ENCODE results near the gene GOLGA6A.
A peak's percentile ranks its signal among the peaks of the same experiment; 100 is the strongest.
"Not testable (repeated sequence)": the region's sequence is repeated elsewhere in the genome, so short reads cannot be mapped to it uniquely, and the experiment has no call there.

Gene GOLGA6A, protein sequence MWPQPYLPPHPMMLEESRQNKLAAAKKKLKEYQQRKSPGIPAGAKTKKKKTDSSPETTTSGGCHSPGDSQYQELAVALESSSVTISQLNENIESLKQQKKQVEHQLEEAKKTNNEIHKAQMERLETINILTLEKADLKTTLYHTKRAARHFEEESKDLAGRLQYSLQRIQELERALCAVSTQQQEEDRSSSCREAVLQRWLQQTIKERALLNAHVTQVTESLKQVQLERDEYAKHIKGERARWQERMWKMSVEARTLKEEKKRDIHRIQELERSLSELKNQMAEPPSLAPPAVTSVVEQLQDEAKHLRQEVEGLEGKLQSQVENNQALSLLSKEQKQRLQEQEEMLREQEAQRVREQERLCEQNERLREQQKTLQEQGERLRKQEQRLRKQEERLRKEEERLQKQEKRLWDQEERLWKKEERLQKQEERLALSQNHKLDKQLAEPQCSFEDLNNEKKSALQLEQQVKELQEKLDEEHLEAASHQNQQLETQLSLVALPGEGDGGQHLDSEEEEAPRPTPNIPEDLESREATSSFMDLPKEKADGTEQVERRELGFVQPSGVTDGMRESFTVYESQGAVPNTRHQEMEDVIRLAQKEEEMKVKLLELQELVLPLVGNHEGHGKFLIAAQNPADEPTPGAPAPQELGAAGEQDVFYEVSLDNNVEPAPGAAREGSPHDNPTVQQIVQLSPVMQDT

DNA sequence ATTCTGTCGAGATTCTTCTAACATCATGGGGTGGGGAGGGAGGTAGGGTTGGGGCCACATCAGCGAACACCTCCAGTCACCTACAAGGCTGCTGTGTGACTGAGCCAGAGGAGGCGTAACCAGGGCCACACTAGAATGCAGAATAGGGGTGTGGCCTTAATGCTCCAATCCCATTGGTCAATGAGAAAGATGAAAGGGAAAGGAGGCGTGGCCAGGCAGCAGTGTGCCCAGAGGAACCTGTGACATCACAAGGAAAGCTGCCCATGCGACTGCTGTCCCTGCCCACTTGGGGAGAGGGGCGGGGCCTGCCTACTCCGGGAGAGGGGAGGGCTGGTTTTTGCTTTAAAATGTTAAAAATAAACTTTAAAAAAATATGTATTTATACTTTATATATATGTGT is at the start of gene GOLGA6A:
Gene GOLGA6A (minus strand): TSS at position 101 of the 400 bp plus-strand sequence. CDS start 41 bp downstream, at position 60.
- DNase-seq (ENCODE audit: low read depth, low spot score), result not testable (repeated sequence)

DNA sequence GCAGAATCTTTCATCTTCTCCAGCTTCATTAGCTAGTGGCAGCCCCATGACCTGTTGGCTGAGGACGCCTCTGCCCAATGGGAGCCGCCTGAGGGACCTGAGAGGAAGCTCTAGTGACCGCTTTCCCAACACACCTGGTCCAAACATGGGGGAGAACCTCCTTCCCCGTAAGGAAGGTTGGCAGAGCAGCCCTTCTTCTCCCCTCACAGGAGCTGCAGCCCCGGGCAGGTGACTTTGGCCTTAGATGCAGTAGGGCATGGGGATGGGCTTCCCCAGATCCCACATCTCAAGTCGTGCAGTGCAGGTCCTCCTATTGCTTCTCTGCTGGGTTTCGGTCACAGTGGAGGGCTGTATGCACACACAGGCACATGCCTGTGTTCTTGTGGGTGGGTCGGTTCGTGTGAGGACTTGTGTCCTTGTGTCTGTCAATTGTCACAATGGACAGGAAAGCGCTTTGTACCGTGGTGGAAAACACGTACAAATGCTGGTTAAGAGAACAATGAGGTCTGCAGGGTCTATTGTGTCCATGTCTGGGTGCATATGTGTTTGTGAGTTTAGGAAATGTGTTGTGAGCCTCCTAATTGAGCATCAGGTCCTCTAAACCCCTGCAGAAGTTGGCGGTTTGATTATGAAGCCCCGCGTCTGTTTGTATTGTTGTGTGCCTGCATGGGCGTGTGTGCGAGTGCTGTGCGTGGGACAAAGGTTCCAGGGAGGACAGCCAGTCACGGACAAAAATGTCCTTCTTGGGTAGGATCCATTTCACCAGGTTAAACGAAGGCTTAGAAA is 49.5 kb upstream of the GOLGA6A start:
- DNase-seq (ENCODE audit: low read depth, low spot score), result no peak

DNA sequence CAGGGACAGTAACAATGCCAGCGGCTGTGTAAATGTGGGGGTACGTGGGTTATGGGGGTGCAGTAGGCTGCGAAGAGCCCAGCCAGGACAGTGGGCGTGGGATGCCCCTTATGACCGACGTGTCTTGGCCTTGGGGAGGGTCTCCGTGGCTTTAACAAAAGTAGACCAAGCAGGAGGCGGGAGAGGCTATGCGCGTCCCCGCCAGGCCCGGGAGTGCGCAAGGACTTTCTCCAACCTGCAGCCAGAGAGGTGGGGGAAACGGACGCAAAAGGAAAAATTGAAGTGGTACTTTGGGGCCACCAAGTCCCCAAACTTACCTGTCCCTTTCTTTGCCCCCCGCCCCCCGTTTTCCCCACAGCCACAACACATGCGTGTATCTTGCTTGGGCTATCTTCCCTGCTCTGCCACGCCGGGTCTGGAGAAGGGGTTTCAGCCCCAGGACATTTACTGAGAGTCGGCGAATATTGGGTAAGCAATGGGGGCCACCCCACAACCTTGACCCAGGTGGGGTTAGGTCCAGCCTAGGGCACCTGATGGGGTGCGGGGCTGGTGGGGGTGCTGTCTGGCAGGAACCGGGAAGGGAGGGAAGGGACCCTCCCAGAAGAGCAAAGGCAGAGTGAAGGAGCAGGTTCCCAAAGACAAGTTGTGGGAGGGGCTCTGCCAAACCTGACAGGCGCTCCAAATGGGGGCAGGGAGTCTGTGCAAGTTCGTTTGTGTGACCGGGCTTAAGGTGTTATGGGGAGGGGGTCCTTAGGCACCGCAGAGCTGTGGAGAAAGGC is 48.7 kb upstream of the GOLGA6A start:
- no peak for DNase-seq (ENCODE audit: low read depth, low spot score)

DNA sequence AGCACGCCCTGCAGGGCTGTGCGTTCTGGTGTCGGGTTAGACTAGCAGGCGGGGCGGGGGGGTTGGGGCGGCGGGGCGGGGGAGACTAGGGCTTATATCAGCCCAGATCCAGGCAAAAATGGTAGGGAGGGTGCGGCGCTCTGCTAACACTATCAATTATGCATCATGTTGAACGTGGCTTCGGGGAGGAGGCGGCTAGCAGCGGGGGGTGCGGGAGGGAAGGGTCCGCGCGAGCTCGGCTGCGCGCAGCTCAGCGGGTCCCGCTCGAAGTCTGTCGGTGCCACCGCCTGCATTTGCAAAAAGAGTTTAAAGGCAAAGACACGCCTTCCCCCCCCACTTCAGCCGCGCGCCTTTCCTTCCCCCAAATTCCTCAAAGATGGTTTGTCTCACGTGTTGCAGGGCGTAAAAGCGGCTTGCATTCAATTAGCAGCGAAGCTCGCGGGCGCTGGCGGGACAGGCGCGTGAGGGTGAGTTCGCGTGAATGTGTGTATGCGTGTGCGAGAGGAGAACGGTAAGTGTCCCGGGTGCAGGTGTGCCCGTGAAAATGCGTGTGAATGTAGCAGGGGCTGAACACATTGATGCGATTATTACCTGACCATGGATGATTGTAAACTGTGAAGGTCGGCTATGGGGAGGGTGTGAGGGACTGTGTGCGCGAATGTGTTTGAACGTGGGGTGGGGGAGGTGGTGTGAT is 48.0 kb upstream of the GOLGA6A start, which contains the start of gene ISLR2:
Gene ISLR2 (plus strand): TSS at position 432 of the 694 bp plus-strand sequence. CDS start 2,169 bp downstream, outside the sequence.
- no peak for DNase-seq (ENCODE audit: low read depth, low spot score)

DNA sequence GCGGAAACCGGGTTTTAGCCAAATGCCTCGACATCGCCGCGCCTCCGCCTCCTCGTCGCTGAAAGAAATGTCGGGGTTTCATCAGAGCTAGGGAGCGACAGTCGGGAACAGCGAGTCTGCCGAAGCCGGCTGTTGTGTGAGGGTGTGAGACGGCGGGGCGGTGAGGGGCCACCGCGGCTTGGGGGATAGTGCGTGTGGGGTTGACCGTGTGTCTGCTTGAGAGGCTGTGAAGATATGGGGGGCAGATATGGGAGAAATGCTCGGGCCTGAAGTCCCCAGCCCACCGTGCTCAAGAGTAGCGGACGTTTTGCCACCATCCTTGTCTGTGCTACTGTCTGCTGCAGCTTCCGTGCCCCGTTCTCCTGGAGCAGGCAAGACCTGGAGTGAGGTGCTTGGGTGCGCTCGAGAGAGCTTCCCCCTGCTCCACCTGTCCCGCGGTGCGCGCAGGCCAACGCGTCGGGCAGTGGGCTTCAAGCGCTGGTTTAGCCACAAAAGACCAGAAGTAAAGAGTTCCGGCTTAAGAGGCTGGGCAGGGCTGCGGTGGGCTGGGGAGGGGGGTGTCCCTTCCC is 47.3 kb upstream of the GOLGA6A start:
- DNase-seq (ENCODE audit: low read depth, low spot score), result no peak

DNA sequence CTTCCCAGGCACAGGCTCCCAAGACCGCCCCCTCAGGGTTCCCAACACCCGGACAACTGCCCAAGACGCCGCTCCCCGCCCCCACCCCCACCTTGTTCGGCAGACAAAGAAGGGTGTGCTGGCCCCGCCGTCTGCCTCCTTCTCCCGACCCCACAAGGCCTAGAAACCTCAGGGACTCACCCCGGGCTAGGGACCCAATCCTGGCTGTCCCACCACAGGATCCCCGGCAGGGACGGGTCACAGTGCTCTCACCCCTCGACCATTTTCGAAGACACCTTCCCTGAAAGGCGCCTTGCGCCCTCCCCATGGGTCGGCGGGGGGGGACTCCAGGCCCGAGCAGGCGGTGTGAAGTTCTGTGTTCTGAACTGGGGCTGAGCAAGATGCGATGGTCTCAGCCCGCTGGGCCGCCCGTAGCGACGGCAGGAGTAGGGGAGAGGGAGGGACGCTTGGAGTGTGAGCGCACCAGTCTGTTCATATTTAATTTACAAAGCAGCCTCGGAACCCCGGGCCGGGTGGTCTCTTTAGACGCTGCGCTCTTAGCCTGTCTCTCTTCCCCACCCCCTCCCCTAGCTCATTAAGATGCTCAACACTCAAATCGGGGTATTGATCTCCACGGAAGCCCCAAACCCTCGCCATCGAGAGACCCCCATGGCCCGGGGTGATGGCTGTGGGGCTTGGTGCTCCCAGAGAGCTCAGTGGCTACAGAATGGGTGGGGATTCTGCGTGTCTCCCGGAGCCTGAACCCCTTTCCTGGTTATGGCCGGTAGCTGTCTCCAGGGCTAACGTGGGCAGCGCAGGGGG is 46.6 kb upstream of the GOLGA6A start:
- no peak for DNase-seq (ENCODE audit: low read depth, low spot score)

DNA sequence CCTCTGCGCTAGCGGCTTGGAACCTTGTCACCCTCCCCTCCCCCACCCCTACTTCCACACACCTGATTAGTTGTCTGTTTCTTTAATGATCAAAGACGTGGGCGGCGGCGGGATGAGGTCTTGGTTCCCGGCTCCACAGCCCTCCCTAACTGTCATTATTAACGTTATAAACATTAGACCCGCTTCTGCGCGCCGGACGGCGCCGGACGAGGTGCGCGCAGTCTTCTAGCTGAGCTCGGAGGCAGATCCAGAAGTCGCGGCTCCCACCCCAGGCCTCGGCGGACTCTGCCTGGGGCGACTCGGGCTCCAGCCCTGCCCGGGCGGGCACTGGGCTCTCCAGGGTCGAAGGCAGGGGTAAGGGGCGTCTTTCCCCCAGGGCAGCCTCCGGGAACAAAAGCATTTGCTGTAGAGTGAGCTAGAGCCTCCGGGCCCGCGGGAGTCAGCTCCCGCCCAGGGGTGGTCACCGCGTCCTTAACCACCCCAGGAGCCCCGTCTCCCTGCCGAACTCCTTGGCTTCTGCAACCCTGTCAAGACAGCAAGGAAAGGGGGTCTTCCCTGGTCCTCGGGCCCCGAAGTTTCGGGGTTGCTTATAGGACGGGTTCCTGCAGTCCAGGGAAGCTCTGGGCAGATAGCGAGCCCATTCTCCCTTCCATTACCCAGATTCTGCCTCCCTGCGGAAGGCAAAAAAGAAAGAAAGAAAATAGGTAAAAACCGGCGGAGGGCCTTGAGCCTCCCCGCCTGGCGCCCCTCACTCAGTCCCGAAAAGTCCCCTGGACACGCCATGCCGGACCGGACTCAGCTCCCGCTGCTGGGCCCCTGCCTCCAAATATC is 45.8 kb upstream of the GOLGA6A start:
- no peak for DNase-seq (ENCODE audit: low read depth, low spot score)

DNA sequence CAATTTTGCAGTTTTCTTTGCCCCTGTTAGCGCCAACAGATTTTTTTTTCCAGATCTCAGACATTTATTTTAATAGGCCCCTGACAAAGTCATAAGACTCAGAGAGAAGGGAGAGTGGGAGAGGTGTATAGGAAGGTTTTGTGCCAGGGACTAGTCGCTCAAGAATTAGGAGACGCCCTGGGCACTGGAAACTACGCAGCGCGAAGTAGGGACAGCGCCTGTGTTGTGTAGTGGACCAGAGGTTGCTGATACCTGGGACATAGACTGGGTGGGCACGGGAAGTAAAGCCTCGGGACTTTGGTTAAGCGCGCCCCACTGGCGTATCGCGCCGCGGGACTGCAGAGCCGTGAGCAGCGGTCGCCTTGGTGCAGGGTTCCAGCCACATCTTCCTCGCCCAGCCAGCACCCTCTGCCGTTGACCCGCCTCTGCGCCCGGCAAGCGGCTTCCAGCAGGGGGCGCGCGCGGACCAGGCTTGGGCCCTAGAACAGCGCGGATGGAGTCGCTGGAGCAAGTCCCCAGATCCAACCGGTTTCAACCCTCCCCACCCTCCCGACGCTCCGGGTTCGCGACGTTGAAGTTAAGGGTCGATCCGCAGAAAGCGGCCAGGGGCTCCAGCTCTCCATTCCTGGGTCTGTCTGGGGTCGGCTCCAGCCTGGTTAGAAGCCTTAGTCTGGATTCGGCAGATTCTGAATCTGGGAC is 45.1 kb upstream of the GOLGA6A start:
- DNase-seq (ENCODE audit: low read depth, low spot score), result peak; percentile 62

DNA sequence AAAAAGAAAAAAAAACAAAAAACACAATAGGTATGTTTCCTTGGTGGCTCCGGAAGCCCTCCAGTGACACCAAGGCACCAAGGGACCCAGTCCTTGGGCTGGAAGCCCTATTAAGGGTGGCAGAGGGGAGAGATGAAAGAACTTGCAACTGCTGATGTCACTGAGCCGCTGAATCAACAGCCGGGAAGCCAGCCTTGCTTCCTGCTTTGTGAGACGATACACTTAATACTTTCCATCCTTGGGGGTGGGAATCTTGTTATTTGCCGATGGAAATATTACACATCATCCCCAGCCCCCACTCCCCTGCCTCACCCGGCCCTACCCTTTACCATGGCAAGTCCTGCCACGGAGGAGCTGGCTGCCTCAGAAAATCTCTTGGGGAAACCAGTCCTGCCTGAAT is 42.4 kb upstream of the GOLGA6A start:
- DNase-seq (ENCODE audit: low read depth, low spot score), result no peak

DNA sequence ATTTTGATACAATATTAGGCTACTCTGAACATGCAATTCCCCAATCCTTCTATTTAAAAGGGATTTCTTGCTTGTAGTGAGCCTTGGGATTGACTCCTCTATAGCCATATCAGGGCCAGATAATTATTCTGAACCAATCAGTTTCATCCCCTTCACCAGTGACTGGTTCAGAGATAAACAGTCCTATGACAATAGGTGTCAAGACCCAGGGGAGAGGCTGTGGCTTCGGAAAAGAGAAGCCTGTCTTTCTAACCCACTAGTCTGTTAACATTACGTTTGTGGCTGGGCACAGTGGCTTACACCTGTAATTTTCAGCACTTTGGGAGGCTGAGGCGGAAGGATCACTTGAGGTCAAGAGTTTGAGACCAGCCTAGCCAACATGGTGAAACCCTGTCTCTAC is 41.8 kb upstream of the GOLGA6A start:
- DNase-seq (ENCODE audit: low read depth, low spot score), result no peak

DNA sequence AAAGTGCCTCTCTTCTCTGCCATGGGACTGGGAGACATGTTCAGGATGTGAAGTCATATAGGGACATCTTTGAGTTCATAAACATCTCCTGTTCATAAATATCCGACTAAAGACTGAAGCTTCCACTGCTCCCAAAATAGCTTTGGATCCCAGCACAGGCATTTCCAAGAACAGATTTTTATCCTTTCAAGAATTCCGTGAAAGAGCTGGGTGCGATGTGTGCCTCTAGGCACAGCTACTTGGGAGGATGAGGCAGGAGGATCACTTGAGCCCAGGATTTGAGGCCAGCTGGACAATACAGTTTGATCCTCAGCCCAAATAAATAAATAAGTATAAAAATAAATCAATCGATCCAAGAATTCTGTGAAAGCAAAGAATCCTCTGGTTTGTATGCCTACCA is 41.3 kb upstream of the GOLGA6A start:
- DNase-seq (ENCODE audit: low read depth, low spot score), result no peak

DNA sequence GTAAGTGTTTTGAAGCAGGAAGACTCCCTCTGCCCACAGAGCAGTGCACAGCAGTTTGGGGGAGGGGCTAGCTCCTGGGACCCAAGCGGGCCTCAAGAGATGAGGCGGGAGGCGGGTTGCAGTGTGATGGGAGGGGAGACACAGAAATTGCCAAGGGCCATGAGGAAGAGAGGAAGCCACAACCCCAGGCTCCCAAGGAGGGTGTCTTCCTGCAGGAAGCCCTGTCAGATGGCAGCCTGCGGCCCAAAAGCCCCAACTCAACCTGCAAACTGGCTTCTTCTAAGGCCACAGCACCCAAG is 40.7 kb upstream of the GOLGA6A start:
- DNase-seq (ENCODE audit: low read depth, low spot score), result no peak

DNA sequence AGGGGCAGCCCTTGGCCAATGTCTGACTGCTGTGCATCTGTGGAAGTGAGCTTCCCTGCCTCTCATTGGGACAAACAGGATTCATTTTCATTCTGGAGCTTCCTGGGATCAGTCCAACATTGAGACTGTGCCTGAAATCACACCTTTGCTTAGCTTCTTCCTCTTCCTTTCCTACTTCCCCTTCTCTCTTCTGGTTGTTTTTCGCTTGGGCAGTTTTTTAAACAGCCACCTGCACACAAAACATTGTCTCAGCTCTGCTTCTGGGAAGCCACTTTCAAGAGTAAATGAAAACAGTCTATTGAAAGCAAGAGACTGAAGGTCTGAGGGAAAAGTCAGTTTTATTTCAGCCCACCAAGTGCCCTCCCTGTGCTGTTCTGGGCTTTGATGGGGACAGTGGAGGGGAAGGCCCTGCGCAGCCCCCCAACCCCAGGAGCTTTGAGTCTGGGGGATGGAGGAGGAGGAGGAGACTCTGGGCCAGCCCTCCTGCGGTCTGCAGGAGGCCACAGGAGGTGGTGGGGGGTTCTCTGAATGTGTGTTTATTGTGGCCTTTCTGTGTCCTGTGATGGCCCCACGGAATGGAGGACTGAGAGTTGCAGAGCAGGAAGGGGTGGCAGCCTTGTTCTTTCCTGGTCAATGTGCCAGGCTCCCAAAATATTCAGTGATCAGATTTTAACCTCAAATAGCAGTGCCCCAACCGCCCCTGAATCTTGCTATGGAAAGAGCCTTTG is 40.2 kb upstream of the GOLGA6A start:
- no peak for DNase-seq (ENCODE audit: low read depth, low spot score)

DNA sequence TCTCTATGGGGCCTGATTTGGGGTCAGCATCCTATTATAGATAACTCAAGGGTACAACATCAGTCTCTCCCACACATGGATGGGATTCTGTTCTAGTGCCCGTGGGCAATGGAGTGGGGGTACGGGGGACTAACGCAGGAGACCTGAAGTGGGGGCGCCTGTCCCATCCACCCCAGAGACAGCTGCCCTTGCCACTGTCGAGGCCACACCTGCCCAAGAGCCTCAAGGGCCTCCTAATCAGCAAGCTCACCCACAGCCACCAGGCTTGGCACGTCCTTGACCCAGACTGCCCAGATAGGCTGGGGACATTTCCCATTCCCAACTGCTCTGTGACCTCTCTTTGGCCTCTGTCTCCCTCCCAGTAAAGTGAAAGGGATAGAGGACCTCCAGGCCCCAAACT is 39.5 kb upstream of the GOLGA6A start:
- no peak for DNase-seq (ENCODE audit: low read depth, low spot score)

DNA sequence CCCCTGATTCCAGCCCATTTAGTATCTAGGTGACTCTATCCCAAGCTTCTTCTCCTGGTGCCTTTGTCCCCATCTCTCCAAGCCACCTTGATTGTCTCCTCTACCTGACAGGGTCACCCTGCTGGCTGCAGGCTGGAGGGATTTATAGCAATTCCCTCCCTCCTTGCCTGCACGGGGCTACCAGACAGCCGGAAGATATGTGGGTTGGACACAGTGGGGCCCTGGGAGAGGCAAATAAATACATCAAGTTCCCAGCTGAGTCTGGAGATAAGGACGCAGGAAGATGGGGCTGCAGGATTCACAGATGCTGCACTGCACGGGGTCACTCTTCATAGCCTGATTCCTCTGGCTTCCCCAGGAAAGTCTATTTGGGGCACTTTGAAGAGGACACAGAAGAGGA is 38.7 kb upstream of the GOLGA6A start:
- no peak for DNase-seq (ENCODE audit: low read depth, low spot score)

DNA sequence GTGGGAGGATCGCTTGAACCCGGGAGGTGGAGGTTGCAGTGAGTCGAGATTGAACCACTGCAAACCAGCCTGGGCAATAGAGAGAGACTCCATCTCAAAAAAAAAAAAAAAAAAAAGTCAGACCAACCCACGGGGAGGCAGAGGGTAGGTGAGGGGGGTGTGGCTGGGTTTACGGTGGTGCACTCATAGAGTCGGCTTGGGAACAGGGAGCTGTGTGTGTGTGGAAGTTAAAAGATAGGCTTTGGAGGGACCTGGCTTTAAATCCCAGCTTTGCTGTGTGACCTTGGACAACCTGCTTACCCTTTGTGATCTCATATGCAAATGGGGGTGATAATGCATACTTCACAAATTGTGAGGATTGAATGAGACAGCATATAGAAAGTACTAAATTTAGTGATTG is 38.1 kb upstream of the GOLGA6A start:
- DNase-seq (ENCODE audit: low read depth, low spot score), result no peak

DNA sequence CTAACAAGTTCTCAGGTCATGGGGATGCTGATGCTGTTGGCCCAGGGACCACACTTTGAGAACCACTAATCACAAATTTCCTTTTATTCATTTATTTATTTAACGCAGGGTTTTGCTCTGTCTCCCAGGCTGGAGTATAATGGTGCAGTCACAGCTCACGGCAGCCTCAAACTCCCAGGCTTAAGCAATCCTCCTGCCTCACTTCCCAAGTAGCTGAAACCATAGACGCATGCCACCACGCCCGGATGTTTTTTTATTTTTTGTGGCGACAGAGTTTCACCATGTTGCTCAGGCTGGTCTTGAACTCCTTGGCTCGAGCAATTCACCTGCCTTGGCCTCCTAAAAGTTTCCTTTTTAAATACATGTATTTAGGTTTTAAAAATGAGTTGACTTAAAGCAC is 27.4 kb upstream of the GOLGA6A start:
- no peak for DNase-seq (ENCODE audit: low read depth, low spot score)

DNA sequence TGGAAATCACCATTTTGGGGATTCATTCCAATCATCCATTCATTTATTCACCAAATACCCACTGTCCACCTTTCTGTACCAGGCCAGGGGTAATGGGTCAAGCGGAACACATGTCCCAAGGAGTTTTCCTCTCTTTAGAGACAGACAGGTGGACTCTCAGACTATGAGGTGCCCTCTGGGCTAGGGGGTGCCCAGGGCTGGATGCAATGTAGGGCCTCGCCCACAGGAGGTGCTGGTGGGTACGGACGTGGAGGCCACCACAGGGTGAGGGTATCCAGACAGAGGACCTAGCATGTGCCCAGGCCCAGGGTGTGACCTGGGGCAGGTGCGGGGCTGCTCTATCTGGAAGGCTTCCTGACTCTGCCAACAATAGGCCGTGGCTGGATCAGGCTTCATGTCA is 26.3 kb upstream of the GOLGA6A start:
- not testable (repeated sequence) for DNase-seq (ENCODE audit: low read depth, low spot score)

Measured in smooth muscle cell of the brain vasculature (primary cell).